Keratinocyte (primary cell): ENCODE measurements around the gene TMEM125.

ENCODE experiments used
- EZH2 ChIP-seq: IDR thresholded peaks from one replicate; pipeline ENCODE4 v1.6.1; 2012; ENCODE audit warnings: inconsistent platforms, mild to moderate bottlenecking, low read length, moderate library complexity
- TF ChIP-seq, protein P1 (sequence below), 3 experiments: IDR thresholded peaks in 1 of 3; conservative IDR thresholded peaks in 1 of 3; optimal IDR thresholded peaks in 1 of 3; 2 replicates in 2 of 3; 3 replicates in 1 of 3; pipeline versions ENCODE3 to v1.5.1; 2011; ENCODE audit warnings: low read length in 3 of 3, mild to moderate bottlenecking in 3 of 3, moderate library complexity in 2 of 3, control low read depth in 1 of 3, inconsistent platforms in 1 of 3; ENCODE audit not compliant: insufficient read depth in 2 of 3; ENCODE audit errors: extremely low read depth in 1 of 3

DNA sequence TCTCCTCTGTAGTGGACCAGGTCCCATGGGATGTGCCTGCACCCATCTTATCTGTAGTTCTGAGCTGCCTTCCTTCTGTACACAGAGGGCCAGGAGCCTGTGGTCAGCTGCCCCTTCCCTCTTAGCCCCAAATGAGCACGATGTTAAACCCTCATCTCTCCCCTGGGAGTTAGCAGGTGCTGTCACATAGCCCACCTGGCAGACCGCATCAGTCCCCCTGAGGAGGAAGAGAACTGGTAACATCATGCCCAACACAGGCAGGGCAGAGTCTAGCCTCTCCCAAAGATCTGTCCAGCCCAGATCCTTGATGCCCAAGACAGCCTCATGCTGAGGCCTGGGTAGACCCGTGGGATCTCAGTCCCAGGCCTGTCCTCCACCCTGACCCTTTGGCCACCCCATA is 35.7 kb downstream of the TMEM125 start:
- TF ChIP-seq, protein P1, sequence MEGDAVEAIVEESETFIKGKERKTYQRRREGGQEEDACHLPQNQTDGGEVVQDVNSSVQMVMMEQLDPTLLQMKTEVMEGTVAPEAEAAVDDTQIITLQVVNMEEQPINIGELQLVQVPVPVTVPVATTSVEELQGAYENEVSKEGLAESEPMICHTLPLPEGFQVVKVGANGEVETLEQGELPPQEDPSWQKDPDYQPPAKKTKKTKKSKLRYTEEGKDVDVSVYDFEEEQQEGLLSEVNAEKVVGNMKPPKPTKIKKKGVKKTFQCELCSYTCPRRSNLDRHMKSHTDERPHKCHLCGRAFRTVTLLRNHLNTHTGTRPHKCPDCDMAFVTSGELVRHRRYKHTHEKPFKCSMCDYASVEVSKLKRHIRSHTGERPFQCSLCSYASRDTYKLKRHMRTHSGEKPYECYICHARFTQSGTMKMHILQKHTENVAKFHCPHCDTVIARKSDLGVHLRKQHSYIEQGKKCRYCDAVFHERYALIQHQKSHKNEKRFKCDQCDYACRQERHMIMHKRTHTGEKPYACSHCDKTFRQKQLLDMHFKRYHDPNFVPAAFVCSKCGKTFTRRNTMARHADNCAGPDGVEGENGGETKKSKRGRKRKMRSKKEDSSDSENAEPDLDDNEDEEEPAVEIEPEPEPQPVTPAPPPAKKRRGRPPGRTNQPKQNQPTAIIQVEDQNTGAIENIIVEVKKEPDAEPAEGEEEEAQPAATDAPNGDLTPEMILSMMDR (optimal IDR thresholded peaks at IDR 0.05 in 1 of 3, IDR thresholded peaks at IDR 0.05 in 1 of 3, conservative IDR thresholded peaks at IDR 0.05 in 1 of 3; ENCODE audit: extremely low read depth in 1 of 3, insufficient read depth in 2 of 3, low read length in 3 of 3) = no peak
- no peak for TF ChIP-seq EZH2
